Endodermal cell (in vitro differentiated cells): ENCODE measurements around the gene GRID1. TPM values are rescaled to one million over a fixed set of nuclear protein-coding genes. Genes with fewer than 3 reads are reported as not detected.
"Not testable (repeated sequence)": the region's sequence is repeated elsewhere in the genome, so short reads cannot be mapped to it uniquely, and the experiment has no call there.

Experiments used
- DNase-seq: peaks from one replicate; pipeline ENCODE4 v3.0.0-alpha.2; 2017
- H3K27ac ChIP-seq: 2 replicates; pipeline ENCODE4 v1.5.1; 2013; ENCODE audit warnings: mild to moderate bottlenecking, low read depth, low read length, moderate library complexity
- H3K27me3 ChIP-seq: 2 replicates; pipeline ENCODE4 v1.6.1; 2013; ENCODE audit warnings: mild to moderate bottlenecking, low read length, moderate library complexity; ENCODE audit not compliant: insufficient read depth, control insufficient read depth, poor library complexity, severe bottlenecking
- H3K36me3 ChIP-seq: 2 replicates; pipeline ENCODE4 v1.7.0; 2013; ENCODE audit warnings: mild to moderate bottlenecking, low read length, moderate library complexity; ENCODE audit not compliant: control insufficient read depth, insufficient read depth
- H3K4me1 ChIP-seq: one replicate; pipeline ENCODE4 v1.7.0; 2013; ENCODE audit warnings: low read length; ENCODE audit not compliant: control insufficient read depth, insufficient read depth
- H3K4me3 ChIP-seq: 2 replicates; pipeline ENCODE4 v1.5.1; 2013; ENCODE audit warnings: mild to moderate bottlenecking, low read length, moderate library complexity
- H3K9ac ChIP-seq: 2 replicates; pipeline ENCODE4 v1.6.1; 2013; ENCODE audit warnings: mild to moderate bottlenecking, low read length, moderate library complexity; ENCODE audit not compliant: poor library complexity, severe bottlenecking; ENCODE audit errors: extremely low read depth
- H3K9me3 ChIP-seq: 2 replicates; pipeline ENCODE4 v1.6.1; 2013; ENCODE audit warnings: mild to moderate bottlenecking, low read length, moderate library complexity; ENCODE audit not compliant: control insufficient read depth
- H3K27ac Mint-ChIP-seq: 2 replicates; pipeline ENCODE4 v1.8.0; 2020; ENCODE audit warnings: mixed read lengths
- H3K27me3 Mint-ChIP-seq: 2 replicates; pipeline ENCODE4 v1.8.0; 2021; ENCODE audit warnings: mild to moderate bottlenecking, mixed read lengths; ENCODE audit not compliant: insufficient read depth
- H3K36me3 Mint-ChIP-seq: 2 replicates; pipeline ENCODE4 v1.8.0; 2020; ENCODE audit warnings: low read depth, mixed read lengths
- H3K4me1 Mint-ChIP-seq: 2 replicates; pipeline ENCODE4 v1.8.0; 2020; ENCODE audit warnings: mixed read lengths
- H3K4me3 Mint-ChIP-seq: 2 replicates; pipeline ENCODE4 v1.8.0; 2020; ENCODE audit warnings: mild to moderate bottlenecking, moderate library complexity, mixed read lengths
- H3K9me3 Mint-ChIP-seq: 2 replicates; pipeline ENCODE4 v1.8.0; 2020; ENCODE audit warnings: mild to moderate bottlenecking, mixed read lengths
- WGBS, 2 experiments: methylation state at CpG; one replicate each; pipeline versions ENCODE4 v1.1.5 to v1.1.7; 2013; ENCODE audit warnings: missing lambda C conversion rate in 2 of 2, mixed read lengths in 1 of 2; ENCODE audit not compliant: insufficient coverage in 1 of 2, insufficient read length in 1 of 2; 5-methylcytosine and 5-hydroxymethylcytosine counted together
- total RNA-seq, 2 donors: library from RNA; stranded (reverse); fragmentation: NEBNext Ultra II Directional in 1 of 2; extraction: Animal tissue kit (Norgen Biotek cat#: 25700) in 1 of 2; gene quantifications; 2 replicates in 1 of 2; 3 replicates in 1 of 2; pipeline ENCODE4 v1.2.1, GENCODE V29; 2021
- TF ChIP-seq, protein P1 (sequence below): fragments of 200-600 bp; sonication (generic); conservative IDR thresholded peaks from 2 replicates; pipeline ENCODE4 v1.5.0; 2021; ENCODE audit warnings: antibody characterized with exemption, mild to moderate bottlenecking

The GRID1 gene
- total RNA-seq, 2 donors from 2014 or later: 0.13 to 0.53 TPM

DNA sequence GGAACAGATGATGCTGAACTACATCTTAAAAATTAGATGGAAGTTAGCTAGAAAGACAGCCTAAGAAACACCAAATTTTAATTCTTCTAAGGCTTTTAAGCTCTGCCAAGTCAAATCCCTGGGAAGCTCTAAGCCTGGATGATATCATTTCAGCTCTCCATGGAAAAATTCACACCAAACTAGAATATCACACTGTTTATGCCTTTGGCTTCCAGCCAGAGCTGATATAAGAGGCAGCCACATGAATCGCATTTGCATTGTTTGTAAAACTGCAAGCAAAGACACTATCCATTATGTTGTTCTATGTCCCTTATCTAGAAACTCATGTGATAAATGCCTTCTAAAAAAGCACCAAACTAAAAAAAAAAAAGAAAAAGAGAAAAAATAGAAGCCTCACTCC, 430.4 kb downstream of the GRID1 start:
- H3K27ac ChIP-seq: no peak overlapping the region
- 96% methylated on average over 1 of the region's 1 CpG; no CpG with 5 or more reads in 1 of the 2 experiments for WGBS, 2 experiments
- no peaks in the 10 kb centered on the region for H3K9me3 ChIP-seq
- no peaks in the 10 kb centered on the region for H3K36me3 ChIP-seq
- H3K9me3 Mint-ChIP-seq: peaks cover 2% of the 10 kb centered on the region
- H3K4me1 ChIP-seq: no peaks in the 10 kb centered on the region
- no peaks in the 10 kb centered on the region for H3K36me3 Mint-ChIP-seq
- H3K4me1 Mint-ChIP-seq: peaks cover 2% of the 10 kb centered on the region
- DNase-seq: no peak
- no peak overlapping the region for H3K4me3 Mint-ChIP-seq
- no peak overlapping the region for H3K4me3 ChIP-seq
- no peak overlapping the region for H3K9ac ChIP-seq
- H3K27ac Mint-ChIP-seq: no peak overlapping the region
- no peaks in the 10 kb centered on the region for H3K27me3 Mint-ChIP-seq
- TF ChIP-seq, protein P1, sequence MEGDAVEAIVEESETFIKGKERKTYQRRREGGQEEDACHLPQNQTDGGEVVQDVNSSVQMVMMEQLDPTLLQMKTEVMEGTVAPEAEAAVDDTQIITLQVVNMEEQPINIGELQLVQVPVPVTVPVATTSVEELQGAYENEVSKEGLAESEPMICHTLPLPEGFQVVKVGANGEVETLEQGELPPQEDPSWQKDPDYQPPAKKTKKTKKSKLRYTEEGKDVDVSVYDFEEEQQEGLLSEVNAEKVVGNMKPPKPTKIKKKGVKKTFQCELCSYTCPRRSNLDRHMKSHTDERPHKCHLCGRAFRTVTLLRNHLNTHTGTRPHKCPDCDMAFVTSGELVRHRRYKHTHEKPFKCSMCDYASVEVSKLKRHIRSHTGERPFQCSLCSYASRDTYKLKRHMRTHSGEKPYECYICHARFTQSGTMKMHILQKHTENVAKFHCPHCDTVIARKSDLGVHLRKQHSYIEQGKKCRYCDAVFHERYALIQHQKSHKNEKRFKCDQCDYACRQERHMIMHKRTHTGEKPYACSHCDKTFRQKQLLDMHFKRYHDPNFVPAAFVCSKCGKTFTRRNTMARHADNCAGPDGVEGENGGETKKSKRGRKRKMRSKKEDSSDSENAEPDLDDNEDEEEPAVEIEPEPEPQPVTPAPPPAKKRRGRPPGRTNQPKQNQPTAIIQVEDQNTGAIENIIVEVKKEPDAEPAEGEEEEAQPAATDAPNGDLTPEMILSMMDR: no peak
- no peaks in the 10 kb centered on the region for H3K27me3 ChIP-seq

DNA sequence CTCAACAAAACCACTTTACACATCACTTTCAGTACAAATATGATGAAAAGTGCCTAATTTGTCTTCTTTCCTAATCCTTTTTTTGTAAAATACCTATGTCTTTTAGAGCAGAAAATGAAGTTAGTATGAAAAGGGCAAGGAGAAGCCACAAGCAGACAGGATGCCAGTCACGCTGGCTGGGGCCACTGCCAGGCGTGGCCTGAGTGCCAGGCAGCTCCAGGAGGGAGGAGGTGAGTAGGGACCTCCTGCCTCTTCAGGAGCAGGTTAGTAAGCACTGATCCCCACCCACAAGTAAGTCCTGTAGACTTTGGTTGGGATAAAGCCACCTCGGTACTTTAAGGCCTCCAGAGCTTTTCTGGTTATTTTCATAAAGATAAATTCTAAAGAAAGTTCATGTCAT, 432.0 kb downstream of the GRID1 start:
- TF ChIP-seq, protein P1: no peak
- Histone ChIP-seq H3K9ac (no peak overlapping the region), H3K4me3 (no peak overlapping the region), H3K9me3 (no peaks in the 10 kb centered on the region), H3K4me1 (no peaks in the 10 kb centered on the region), H3K36me3 (no peaks in the 10 kb centered on the region), H3K27ac (no peak overlapping the region), H3K27me3 (no peaks in the 10 kb centered on the region)
- WGBS, 2 experiments: 94% methylated on average over 3 of the region's 3 CpGs; no CpG with 5 or more reads in 1 of the 2 experiments
- no peak for DNase-seq
- Mint-ChIP-seq H3K9me3 (no peaks in the 10 kb centered on the region), H3K4me1 (peaks cover 2% of the 10 kb centered on the region), H3K4me3 (no peak overlapping the region), H3K27me3 (no peaks in the 10 kb centered on the region), H3K36me3 (no peaks in the 10 kb centered on the region), H3K27ac (no peak overlapping the region)

DNA sequence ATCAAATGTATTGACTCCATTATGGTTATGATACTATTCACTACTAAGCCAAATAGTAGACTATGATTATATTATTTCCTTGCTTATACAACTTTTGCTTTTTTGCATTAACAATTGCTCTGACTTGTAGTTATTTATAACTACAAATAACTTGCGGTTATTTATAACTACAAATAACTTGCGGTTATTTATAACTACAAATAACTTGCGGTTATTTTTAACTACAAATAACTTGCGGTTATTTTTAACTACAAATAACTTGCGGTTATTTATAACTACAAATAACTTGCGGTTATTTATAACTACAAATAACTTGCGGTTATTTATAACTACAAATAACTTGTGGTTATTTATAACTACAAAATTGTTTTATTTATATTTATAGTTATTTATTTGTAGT, 436.6 kb downstream of the GRID1 start:
- DNase-seq, H3K9me3 Mint-ChIP-seq: not testable (repeated sequence)
- 96 to 99% methylated on average over 3 to 5 of the region's 7 CpGs for WGBS, 2 experiments

DNA sequence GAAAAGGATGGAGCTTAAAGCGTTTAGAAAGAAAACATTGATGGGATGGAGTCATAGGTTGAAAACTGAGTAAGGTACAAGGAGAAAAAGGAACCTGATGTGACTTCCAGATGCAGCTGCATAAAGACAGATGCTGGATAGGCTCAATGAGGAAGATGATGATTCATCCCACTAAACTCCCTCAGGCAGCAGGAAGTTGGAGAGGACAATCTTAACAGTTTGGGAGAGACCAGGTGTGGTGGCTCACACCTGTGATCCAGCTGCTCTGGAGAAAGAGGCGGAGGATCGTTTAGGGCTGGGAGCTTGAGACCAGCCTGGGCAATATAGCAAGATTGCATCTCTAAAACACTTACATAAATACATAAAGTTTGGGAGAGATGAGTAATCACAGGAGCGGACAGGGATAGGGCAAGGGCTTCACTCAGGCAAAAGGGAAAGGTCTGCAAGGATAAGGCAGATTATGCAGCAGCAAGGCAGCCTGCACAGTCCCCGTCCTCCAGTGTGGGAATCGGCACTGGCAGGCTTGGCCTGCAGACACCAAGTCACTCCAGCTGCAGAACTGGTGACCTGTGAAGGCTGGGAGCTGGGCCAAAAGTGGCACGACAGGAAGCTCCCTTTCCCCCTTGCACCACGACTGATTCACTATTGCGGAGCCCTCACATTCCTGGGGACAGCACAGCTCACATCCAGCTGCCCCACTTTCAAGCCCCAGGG, 438.5 kb downstream of the GRID1 start:
- no peaks in the 10 kb centered on the region for H3K4me1 ChIP-seq
- H3K9ac ChIP-seq: no peak overlapping the region
- Mint-ChIP-seq H3K27ac (no peak overlapping the region), H3K4me3 (no peak overlapping the region), H3K27me3 (no peaks in the 10 kb centered on the region), H3K4me1 (no peaks in the 10 kb centered on the region), H3K9me3 (no peaks in the 10 kb centered on the region), H3K36me3 (no peaks in the 10 kb centered on the region)
- no peaks in the 10 kb centered on the region for H3K9me3 ChIP-seq
- TF ChIP-seq, protein P1: no peak
- H3K4me3 ChIP-seq: no peak overlapping the region
- no peaks in the 10 kb centered on the region for H3K27me3 ChIP-seq
- 89 to 92% methylated on average over 1 to 9 of the region's 9 CpGs for WGBS, 2 experiments
- H3K27ac ChIP-seq: no peak overlapping the region
- H3K36me3 ChIP-seq: no peaks in the 10 kb centered on the region
- no peak for DNase-seq

More for the DNA sequence above, 436.6 kb downstream of the GRID1 start:
- not testable (repeated sequence) for H3K27ac ChIP-seq, H3K36me3 Mint-ChIP-seq, H3K4me3 Mint-ChIP-seq, H3K4me3 ChIP-seq, H3K27me3 ChIP-seq, H3K4me1 Mint-ChIP-seq, H3K9ac ChIP-seq, H3K4me1 ChIP-seq, H3K36me3 ChIP-seq, H3K9me3 ChIP-seq, H3K27ac Mint-ChIP-seq, H3K27me3 Mint-ChIP-seq
